ENCODE results near the gene RPUSD3.

RPUSD3 gene

GRCh38 chr3:9884555-9885165, 40.9 kb upstream of the RPUSD3 start:
- no peak for TF ChIP-seq TEAD4 (IDR thresholded peaks at IDR 0.05)
- TF ChIP-seq NFIC (IDR thresholded peaks at IDR 0.05): no peak
- no peak for TF ChIP-seq EP300 (IDR thresholded peaks at IDR 0.05; ENCODE audit: borderline replicate concordance)
- no peak for TF ChIP-seq TCF12 (IDR thresholded peaks at IDR 0.05; ENCODE audit: low read depth)
- no peak for TF ChIP-seq FOXM1 (IDR thresholded peaks at IDR 0.05; ENCODE audit: borderline replicate concordance, low read depth)
- no peak for TF ChIP-seq YY1 (IDR thresholded peaks at IDR 0.05; ENCODE audit: low read depth)
- no peak for TF ChIP-seq EGR1 (IDR thresholded peaks at IDR 0.05)
- no peak for TF ChIP-seq RAD21 (IDR thresholded peaks at IDR 0.05; ENCODE audit: low read depth)
- TF ChIP-seq TAF1 (IDR thresholded peaks at IDR 0.05; ENCODE audit: low read depth): no peak
- TF ChIP-seq, protein P1, sequence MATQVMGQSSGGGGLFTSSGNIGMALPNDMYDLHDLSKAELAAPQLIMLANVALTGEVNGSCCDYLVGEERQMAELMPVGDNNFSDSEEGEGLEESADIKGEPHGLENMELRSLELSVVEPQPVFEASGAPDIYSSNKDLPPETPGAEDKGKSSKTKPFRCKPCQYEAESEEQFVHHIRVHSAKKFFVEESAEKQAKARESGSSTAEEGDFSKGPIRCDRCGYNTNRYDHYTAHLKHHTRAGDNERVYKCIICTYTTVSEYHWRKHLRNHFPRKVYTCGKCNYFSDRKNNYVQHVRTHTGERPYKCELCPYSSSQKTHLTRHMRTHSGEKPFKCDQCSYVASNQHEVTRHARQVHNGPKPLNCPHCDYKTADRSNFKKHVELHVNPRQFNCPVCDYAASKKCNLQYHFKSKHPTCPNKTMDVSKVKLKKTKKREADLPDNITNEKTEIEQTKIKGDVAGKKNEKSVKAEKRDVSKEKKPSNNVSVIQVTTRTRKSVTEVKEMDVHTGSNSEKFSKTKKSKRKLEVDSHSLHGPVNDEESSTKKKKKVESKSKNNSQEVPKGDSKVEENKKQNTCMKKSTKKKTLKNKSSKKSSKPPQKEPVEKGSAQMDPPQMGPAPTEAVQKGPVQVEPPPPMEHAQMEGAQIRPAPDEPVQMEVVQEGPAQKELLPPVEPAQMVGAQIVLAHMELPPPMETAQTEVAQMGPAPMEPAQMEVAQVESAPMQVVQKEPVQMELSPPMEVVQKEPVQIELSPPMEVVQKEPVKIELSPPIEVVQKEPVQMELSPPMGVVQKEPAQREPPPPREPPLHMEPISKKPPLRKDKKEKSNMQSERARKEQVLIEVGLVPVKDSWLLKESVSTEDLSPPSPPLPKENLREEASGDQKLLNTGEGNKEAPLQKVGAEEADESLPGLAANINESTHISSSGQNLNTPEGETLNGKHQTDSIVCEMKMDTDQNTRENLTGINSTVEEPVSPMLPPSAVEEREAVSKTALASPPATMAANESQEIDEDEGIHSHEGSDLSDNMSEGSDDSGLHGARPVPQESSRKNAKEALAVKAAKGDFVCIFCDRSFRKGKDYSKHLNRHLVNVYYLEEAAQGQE (IDR thresholded peaks at IDR 0.05; ENCODE audit: low read depth): no peak
- no peak for TF ChIP-seq ZBTB7A (IDR thresholded peaks at IDR 0.05; ENCODE audit: low read depth)
- no peak for TF ChIP-seq USF1 (IDR thresholded peaks at IDR 0.05)
- TF ChIP-seq CREB1 (IDR thresholded peaks at IDR 0.05; ENCODE audit: low read depth): no peak
- no peak for TF ChIP-seq CEBPB (IDR thresholded peaks at IDR 0.05)
- no peak for TF ChIP-seq MAX (IDR thresholded peaks at IDR 0.05)

GRCh38 chr3:9883706-9884554, 40.1 kb upstream of the RPUSD3 start:
- TF ChIP-seq FOXM1 (IDR thresholded peaks at IDR 0.05; ENCODE audit: borderline replicate concordance, low read depth) (no peak), USF1 (IDR thresholded peaks at IDR 0.05) (no peak), TAF1 (IDR thresholded peaks at IDR 0.05; ENCODE audit: low read depth) (no peak), YY1 (IDR thresholded peaks at IDR 0.05; ENCODE audit: low read depth) (no peak), RAD21 (IDR thresholded peaks at IDR 0.05; ENCODE audit: low read depth) (no peak), NFIC (IDR thresholded peaks at IDR 0.05) (no peak), TEAD4 (IDR thresholded peaks at IDR 0.05) (no peak), TCF12 (IDR thresholded peaks at IDR 0.05; ENCODE audit: low read depth) (no peak), ZBTB7A (IDR thresholded peaks at IDR 0.05; ENCODE audit: low read depth) (no peak), CREB1 (IDR thresholded peaks at IDR 0.05; ENCODE audit: low read depth) (no peak)
- TF ChIP-seq, protein P1 (IDR thresholded peaks at IDR 0.05; ENCODE audit: low read depth): no peak

DNA sequence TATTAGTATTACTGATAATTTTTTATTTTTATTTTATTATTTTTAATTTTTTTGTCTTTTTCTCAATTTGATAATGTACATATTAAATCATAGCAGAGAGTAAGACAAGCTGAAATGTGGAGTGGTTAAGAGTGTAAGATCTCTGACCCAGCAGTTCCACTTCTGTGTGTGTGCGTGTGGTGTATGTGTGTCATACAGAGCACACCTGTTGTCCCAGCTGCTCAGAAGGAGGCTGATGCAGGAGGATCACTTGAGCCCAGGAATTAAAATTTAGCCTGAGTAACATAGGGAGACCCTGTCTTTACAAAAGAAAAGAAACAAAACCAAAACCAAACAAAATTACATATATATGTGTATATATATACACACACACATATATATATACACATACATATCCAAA, 37.6 kb upstream of the RPUSD3 start:
- TF ChIP-seq TAF1 (IDR thresholded peaks at IDR 0.05; ENCODE audit: low read depth): no peak
- no peak for TF ChIP-seq MAX (IDR thresholded peaks at IDR 0.05)
- TF ChIP-seq CEBPB (IDR thresholded peaks at IDR 0.05): no peak
- TF ChIP-seq USF1 (IDR thresholded peaks at IDR 0.05): no peak
- no peak for TF ChIP-seq ZBTB7A (IDR thresholded peaks at IDR 0.05; ENCODE audit: low read depth)
- no peak for TF ChIP-seq EP300 (IDR thresholded peaks at IDR 0.05; ENCODE audit: borderline replicate concordance)
- no peak for TF ChIP-seq FOXM1 (IDR thresholded peaks at IDR 0.05; ENCODE audit: borderline replicate concordance, low read depth)
- no peak for TF ChIP-seq NFIC (IDR thresholded peaks at IDR 0.05)
- no peak for TF ChIP-seq YY1 (IDR thresholded peaks at IDR 0.05; ENCODE audit: low read depth)
- TF ChIP-seq EGR1 (IDR thresholded peaks at IDR 0.05): no peak
- TF ChIP-seq, protein P1 (IDR thresholded peaks at IDR 0.05; ENCODE audit: low read depth): no peak
- TF ChIP-seq RAD21 (IDR thresholded peaks at IDR 0.05; ENCODE audit: low read depth): no peak
- no peak for TF ChIP-seq TEAD4 (IDR thresholded peaks at IDR 0.05)
- no peak for TF ChIP-seq TCF12 (IDR thresholded peaks at IDR 0.05; ENCODE audit: low read depth)
- no peak for TF ChIP-seq CREB1 (IDR thresholded peaks at IDR 0.05; ENCODE audit: low read depth)
